GM12801 (cell line): Measurements from ENCODE around the gene OARD1.

Experiments
- CTCF ChIP-seq: IDR thresholded peaks from one replicate; pipeline ENCODE4 v1.5.1; 2011; ENCODE audit warnings: control low read depth; ENCODE audit not compliant: insufficient read length; ENCODE audit errors: extremely low read depth

Gene OARD1

DNA sequence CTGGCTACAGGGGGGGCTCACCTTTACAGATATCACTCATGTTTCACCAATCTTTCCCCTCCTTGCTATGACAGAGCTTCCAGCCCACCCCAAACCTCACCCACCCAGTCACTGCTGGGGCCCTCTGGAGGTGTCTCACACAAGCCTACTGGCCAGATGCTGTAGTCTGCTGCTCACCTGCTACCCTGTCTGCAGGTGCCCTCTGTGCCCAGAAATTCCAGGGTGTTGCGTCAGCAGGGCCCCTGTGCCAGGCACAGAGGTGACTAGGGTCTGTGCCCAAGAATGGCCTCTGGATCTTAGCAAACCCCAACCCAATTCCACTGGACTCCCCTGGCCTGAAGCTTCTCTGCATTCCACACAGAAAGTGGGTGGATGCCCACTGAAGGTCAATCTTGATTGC lies 54.5 kb downstream of the OARD1 start:
- no peak for TF ChIP-seq CTCF

DNA sequence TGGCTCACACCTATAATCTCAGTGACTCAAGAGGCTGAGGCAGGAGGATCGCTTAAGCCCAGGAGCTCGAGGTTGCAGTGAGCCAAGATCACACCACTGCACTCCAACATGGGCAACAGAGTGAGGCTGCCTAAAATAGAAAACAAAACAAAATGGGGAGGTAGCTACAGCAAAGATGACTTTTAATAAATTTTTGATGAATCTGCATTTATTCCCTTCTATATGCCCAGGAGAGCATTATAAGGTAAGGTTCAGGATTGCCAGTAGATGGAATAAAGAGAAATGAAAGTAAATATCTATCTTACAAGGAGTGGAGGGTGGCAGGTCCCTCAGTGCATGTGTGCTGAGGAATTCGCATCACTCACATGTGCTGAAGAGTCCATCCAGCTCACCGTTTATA lies 57.4 kb downstream of the OARD1 start:
- TF ChIP-seq CTCF: no peak
